Activated gamma-delta T cell treated with anti-CD3 and anti-CD28 coated beads, Interleukin-2, amount 50 U/mL, for 16 hours (primary cell): Measurements from ENCODE around the gene SHC2.
"Not testable (repeated sequence)": the region's sequence is repeated elsewhere in the genome, so short reads cannot be mapped to it uniquely, and the experiment has no call there.

Experiments
- DNase-seq: peaks from one replicate; pipeline ENCODE4 v3.0.0-alpha.2; 2020; ENCODE audit warnings: low read depth

The SHC2 gene

DNA sequence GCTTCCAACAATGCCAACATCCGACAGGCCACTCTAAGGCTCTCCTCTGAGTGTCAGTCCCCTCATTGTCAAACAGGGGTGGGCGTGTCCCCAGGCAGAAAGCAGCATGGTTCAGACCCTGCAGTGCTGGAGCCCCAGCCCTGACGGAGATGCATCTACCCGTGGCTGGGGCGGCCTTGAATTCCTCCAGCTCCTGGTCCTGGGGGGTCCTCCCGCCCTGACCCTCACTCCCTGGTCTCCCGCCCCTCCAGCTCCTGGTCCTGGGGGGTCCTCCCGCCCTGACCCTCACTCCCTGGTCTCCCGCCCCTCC lies 38.0 kb downstream of the SHC2 start:
- not testable (repeated sequence) for DNase-seq

DNA sequence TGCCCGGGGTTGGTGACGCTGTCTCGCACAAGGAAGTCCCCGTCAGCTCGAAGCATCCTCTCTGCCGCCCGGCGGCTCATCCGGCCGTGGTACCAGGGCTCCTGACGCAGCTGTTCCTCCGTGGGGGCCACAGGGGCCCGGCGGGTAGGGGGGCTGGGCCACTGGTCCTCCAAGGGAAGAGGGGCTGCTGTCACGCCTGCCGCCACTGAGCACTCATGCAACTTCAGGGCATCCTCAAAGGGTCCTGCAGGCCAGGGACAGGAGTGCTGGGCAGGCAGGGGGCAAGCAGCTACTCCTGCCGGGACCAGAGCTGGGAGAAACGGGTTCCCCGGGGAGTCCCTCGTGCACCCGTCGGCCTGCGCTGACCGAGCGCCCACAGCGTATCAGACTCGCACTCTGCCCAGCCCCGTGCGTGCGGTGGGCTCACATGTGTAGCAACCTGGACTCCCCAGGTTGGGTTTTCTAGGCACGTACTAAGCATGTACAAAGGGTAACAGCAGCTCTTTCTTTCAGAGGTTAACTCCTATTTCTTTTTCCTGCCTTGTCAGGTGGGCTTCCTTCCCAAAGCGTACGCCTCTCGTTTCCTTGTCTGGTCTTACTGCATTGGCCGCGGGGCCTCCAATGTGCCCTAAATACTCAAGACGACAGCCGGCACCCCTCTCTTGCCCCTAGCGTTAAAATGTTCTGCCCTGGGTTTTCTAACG lies 38.5 kb downstream of the SHC2 start:
- no peak for DNase-seq

DNA sequence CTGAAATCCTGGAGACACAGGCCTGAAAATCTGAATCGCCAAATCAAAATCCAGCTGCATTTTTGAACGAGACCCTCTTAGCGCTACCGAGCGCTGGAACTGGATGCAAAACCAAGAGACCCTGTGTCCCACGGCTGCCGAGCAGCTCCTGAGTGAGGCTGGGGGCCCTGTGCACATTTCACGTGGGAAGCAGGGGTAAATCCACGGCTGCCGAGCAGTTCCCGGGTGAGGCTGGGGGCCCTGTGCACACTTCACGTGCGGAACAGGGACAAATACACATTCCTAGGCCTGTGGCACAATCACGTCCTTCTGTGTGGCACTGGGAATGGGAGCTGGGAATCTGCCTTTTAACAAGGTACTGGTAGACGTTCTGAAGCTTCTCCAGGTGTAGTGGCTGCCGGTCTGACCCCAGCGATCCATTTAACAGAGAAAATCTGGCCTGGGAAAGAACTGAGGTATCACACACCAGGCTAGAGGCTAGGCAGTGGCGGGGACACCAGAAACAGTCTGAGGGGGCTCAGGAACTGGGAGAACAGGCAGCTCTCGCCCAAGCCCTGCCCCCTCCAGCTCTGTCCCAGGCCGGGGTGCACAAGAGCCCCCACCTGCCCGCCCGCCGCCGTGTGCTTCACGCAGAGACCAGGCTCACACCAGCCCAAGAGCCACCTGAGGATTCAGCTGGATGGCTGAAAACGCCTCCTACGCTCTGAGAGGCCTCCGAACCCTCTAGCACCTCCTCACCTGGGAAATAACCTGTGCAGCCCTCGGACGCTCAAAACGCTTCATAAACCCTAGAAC lies 40.9 kb downstream of the SHC2 start:
- DNase-seq, result no peak

DNA sequence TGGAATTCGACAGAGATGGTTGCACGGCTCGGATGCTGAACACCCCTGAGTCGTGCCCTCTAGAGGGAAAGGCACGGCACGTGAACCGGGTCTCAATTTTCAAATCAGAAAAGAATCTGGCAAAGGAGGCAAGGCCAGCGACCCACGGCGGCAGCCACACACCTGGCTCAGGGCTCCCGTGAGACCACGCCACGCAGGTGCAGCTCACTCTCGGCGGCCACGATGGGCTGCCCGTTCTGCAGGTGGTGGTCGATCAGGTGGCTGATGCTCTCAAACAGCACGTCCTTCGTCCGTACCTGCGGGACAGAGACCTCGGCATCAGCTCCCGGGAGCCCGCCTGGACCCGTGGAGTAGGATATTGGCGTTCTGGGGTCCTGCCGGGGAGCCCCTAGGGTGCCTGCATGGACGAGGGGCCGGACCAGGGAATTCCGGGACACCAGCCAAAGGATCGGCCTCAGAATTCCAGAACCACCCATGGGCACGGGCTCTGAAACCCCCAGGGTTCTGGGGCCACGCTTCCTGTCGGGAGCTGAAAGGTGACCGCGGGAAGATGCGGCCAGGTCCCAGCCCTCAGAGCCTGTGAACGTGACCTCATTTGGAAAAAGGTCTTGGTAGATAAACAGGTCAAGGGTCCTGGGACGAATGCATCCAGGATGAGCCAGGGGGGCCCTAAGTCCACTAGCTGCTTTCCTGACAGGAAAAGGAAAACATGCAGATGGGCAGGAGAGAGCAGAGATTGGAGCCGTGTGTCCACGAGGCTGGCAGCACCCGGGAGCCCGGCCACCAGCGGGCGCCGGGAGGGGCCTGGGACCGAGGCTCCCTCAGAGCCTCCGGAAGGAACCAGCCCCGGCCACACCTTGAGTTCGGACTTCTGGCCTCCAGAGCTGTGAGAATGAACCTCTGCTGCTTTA lies 41.8 kb downstream of the SHC2 start:
- no peak for DNase-seq

DNA sequence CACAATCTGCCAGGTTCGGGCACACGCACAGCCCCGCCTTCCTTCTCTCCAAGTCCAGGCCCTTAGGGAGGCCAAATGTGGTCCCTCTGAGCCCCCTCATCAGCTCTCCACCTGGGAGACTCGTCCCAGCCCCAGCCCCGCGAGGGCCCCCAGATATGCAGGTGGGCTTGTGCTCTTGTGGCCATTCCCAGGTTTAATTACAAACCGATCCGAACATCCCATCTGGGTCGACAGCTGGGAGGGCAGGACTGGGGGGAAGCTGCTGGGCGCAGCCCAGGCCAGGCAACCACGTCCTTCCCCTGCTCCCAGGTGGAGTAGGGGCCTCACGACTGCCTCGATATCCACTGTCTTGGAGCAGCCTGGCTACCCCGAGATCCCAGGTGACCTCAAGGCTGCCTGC lies 44.4 kb downstream of the SHC2 start:
- no peak for DNase-seq

DNA sequence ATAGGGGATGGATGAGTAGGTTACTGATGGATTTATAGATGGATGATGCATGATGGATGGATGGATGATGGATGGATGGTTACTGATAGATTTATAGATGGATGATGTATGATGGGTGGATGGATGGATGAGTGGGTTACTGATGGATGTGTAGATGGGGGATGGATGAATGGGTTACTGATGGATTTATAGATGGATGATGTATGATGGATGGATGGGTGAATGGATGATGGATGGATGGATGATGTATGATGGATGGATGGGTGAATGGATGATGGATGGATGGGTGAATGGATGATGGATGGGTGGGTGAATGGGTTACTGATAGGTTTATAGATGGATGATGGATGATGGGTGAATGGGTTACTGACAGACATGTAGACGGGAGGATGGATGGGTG lies 45.5 kb downstream of the SHC2 start:
- no peak for DNase-seq

DNA sequence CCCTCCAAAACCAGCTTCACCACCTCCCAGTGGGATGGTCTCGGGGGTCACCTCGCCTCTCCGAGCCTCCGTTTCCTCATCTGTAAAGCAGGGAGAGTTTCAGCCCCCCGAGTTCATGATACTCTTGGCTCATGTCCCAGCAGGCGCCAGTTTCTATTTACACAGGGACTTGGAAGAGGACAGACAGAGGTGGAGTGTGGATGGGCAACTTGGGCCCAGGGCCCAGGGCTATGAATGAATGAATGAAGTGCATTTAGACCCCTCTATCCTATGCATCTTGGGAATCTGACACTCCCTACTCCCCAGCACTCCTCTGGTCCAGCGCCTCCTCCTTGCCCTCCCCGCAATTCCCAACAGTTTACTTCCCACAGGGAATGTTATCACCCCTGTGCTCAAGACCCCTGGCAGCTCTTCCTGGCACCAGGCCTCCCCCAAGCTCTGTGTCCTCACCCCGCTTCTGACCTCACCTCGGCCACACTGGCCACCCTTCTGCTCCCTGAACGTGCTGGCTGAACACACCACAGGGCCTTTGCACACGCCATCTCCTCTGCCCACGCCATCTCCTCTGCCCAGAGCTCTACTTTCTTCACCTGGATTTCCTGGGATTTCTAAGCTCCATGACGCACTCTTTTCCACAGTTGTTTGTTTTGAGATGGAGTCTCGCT lies 46.9 kb downstream of the SHC2 start:
- no peak for DNase-seq

DNA sequence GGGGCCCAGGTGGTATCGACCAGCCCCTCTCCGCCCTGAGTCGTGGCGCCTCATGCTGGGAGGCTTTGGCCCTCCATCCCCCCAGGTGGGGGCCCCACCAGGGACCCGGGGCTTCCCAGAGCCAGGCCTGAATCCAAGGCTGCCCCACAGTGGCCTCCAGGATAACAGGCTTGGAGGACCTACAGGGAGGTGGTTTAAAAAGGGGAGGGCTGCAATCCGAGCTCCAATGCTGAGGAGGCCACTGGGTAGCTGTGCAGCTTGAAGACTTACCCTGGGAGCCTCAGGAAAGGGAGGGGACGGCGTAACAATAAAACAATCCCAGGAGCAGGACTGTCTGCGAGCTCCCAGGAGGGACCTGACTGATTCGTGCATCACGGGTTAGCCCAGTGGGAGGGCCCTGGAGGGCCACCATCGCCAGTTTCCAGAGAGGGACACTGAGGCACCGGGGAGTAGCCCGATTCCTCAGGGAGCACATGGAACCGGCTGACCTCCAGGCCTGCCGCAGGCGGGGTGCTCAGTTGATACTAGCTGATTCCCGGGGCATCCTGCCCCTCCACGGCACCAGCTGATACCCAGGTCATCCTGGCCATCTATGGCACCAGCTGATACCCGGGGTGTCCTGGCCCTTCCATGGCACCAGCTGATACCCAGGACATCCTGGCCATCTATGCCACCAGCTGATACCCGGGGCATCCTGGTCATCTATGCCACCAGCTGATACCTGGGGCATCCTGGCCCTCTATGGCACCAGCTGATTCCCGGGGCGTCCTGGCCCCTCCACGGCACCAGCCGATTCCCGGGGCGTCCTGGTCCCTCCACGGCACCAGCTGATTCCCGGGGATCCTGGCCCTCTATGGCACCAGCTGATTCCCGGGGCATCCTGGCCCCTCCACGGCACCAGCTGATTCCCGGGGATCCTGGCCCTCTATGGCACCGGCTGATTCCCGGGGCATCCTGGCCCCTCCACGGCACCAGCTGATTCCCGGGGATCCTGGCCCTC lies 48.2 kb downstream of the SHC2 start:
- no peak for DNase-seq

DNA sequence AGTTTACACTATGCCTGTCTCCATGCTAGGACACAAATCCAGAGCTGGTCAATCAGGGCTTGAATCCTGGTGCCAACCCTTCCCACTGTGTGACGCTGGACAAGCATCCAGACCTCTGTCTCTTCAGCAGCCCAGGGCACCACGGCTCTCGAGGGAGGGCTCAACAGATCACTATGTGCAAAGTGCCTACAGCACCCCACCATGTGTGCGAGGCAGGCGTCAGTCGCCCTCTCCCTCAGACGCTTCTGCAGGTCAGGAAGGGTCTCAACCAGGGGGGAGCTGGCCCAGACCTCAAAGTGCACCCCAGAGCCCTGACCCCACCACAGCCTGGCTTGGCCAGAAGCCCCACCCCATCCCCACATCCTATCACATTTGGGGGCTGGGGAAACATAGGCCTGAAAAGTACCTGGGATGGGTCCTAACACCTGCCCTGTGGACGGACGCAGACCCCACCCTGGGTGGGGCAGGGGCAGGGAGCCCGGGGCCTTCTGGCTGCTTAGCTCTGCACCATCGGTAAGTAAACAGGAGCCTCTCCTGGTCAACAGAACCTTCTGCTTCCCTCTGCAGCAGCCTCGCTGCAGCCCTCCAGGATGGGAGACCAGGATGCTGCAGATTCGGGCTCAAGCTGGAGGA lies 49.0 kb downstream of the SHC2 start:
- no peak for DNase-seq

DNA sequence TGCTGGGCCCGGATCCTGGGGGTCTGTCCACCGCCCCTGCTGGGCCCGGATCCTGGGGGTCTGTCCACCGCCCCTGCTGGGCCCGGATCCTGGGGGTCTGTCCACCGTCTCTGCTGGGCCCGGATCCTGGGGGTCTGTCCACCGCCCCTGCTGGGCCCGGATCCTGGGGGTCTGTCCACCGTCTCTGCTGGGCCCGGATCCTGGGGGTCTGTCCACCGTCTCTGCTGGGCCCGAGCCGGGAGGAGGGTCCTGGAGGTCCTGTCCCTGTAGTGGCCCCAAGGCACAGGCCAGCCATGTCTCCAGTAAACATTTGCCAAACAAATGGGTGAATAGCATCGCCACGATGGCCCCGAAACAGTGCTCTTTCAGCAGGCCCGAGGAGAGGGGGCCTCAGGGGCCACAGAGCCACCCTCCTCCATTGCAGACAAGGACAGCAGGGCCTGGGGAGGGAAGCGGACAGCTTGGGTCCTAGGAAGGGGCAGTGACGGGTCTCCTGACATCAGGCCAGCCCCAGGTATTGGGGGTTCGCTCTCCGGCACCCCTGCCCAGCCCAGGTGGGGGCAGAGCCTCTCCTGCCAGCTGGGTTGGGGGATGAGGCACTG lies 49.6 kb downstream of the SHC2 start:
- not testable (repeated sequence) for DNase-seq

DNA sequence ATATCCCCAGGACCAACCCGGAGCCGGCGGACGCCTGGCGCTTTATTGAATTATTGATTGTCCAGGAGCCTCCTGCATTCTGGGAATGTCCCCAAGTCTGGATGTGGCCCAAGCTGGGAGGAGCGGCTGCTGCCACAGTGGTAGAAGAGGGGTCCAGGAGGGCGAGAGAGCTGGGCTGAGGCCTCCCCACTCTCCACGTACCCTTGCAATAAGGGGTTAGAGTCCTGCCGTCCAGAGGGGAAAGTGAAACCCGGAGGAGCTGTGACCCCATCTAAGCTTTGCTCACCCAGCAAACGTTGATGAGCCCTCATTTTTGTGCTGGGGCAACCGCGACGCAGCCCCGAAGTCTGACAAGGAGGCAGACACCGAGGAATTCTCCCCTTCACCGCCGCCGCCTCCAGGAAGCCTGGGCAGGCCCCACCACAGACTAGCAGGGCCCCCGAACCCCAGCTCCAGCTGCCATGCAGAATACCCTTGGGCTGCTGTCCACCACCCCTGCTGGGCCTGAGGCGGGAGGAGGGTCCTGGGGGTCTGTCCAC lies 50.5 kb downstream of the SHC2 start:
- no peak for DNase-seq

DNA sequence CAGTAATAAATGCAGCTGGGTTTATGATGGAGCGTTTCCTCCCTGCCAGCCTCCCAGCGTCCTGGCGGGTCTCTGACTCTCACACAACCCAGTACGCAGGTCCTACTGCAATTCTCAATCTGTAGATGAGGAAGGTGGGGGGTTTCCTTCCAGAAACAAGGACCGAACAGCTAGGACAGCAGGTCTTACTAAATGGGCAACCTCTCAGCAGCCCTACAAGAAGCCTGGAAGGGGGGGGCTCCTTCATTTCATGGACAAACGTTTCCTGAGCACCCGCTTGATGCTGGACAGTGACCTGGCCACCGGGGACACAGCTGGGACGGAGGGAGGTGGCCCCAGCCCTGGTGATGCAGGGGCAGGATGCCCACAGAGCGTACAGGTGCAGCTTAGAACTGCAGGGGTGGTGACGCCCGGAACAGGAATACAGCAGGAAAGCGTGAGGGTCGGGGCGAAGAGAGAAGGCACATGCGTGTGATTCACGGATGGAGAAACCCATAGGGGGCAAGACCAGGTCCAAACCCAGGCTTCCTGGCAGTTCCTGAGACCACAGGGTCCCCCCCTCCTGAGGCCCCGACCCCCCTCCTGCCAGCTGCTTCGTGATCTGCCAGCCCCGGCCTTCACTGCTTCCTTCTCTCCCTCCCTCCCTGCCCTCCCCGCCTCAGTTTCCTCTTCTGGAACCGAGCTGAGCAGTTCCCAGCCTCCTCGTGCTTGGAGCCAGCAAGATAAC lies 51.2 kb downstream of the SHC2 start:
- DNase-seq, result no peak

DNA sequence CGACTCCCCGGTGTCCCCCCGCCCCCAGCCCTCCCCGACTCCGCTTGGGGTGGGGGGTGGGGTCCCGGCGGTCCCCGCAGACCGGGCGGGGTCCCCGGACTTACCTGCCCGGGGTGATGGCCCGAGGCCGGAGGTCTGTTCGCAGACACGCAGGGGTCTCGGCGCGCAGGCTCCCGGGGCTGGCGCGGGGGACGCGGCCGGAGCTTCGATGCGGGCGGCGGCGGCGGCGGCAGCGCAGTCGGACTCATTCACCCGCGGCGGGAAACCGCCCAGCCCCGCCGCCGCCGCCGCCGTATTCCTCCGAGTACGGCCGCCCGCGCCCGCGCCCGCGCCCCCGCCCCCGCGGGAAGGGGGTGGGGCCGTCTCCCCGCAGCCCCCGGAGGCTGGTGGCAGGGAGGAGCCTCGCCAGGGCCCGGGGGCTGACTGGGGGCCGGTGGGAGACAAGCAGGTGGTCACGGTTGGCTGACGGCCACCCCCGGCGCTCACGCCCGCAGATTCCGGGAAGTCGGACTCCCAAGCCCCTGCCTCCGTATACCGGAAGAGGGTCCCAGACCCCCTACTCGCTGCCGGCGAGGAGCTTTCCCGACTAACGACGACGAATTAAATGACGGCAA lies 51.8 kb downstream of the SHC2 start, which contains the start of gene C2CD4C:
Gene C2CD4C (minus strand): TSS at position 246 of the 614 bp plus-strand sequence. CDS start 786 bp downstream, outside the sequence.
- no peak for DNase-seq

DNA sequence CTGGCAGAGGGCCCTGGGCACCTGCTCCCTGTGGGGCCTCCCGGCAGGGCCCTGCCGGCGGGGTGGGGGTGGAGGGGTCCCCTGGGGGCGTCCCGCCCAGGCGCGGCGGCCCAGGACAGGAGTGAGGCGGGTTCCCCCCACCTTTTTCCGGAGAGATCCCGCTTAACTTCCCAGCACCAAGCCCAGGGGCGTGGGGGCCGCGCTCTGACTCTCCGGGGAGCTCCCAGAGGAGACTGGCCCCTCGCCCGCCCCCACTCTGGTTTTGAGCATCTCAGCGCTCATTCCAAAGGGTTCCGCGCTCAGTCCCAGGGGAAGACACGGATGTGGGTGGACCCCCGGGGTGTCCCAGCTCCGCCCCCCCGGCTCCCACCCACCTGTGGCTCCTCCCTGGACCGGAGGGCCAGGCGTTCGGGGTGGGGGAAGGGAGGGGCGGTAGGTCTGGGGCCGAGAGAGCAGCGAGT lies 52.4 kb downstream of the SHC2 start:
- no peak for DNase-seq

DNA sequence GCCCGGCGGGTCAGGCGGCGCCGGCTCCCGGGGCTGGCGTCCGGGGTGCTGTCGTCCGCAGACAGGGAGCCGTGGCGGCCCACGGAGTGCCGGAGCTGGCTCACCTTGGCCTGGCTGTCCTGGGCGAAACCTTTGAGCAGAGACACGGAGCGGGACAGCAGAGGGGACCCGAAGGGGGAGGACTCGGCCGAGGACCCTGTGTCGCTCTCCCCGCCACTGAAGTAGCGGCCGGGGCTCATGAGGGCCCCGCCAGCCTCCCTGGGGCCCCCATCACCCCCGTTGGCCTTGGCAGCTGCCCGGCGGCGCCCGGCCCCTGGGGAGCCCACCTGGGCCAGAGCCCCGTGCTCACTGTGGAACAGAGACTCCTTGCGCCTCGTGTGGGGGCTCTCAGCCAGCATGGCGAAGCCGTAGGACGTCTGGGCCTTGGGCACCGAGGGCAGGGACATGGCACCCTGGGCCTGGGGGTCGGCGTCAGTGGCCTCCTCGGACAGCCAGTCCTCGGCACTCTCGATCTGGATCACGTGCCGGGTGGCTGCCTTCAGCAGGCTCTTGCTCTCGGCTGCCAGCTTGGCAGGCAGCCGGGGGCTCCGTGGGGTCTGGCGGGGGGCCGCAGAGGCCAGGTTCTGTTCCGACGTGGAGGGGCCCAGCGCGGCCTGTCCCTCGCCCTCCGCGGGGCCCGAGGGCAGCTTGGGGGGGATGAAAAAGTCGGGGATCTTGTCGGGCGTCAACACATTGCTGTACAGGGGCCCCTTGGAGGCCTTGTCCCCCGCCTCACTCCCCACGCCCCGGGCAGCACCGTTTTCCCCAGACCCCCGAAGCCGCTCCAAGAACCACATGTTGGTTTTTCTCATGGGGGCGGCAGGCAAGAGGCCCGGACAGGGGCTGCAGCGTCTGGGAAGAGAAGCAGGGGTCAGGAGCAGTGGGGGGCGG lies 53.1 kb downstream of the SHC2 start:
- DNase-seq, result no peak

DNA sequence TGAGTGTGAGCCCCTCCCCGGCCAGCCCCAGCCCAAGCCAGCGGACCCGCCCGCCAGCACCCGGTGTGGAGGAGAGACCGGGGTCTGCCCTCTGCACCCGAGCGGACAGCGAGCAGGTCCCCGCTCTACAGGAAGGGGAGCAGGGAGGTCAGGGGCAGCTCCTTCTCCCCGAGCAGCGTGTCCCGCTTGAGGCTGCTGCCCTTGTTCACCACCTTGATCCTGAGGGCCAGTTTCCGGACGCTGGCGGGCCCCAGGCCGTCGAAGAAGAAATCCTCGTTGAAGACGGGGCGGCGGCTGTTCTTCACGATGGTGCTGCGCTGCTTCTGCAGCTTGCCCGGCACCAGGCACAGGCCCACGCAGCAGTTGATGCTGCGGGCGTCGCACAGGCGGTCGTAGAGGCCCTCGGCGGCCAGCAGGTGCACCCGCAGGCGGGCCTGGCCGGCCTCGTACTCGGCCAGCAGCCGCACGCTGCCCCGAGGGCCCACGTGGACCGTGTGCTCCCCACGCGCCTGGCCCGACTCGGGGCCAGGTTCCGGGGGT lies 53.8 kb downstream of the SHC2 start:
- no peak for DNase-seq
